Loucy (cell line): ENCODE data around the gene GRID1.

Experiments used
- H2AFZ ChIP-seq: fragments of 200-600 bp; sonication (generic); 2 replicates; pipeline ENCODE4 v1.6.0; 2016; ENCODE audit warnings: antibody characterized with exemption, mild to moderate bottlenecking, low read length, moderate library complexity
- H3F3A ChIP-seq: fragments of 200-600 bp; 2 replicates; pipeline ENCODE4 v1.6.0; 2016; ENCODE audit warnings: antibody characterized with exemption, low read depth, mild to moderate bottlenecking
- H3K27me3 ChIP-seq: fragments of 200-600 bp; sonication (generic); 2 replicates; pipeline ENCODE4 v1.6.1; 2014; ENCODE audit warnings: low read length, mild to moderate bottlenecking; ENCODE audit not compliant: insufficient read depth, poor library complexity, severe bottlenecking
- H3K36me3 ChIP-seq: fragments of 200-600 bp; sonication (generic); 2 replicates; pipeline ENCODE4 v1.6.1; 2016; ENCODE audit warnings: low read length; ENCODE audit not compliant: insufficient read depth
- H3K4me1 ChIP-seq: fragments of 200-600 bp; sonication (generic); 2 replicates; pipeline ENCODE4 v1.5.1; 2014; ENCODE audit warnings: low read length, mild to moderate bottlenecking; ENCODE audit not compliant: insufficient read depth, poor library complexity, severe bottlenecking
- H3K4me2 ChIP-seq: fragments of 200-600 bp; sonication (generic); 2 replicates; pipeline ENCODE4 v1.6.0; 2014; ENCODE audit warnings: antibody characterized with exemption, low read length, low read depth, mild to moderate bottlenecking; ENCODE audit not compliant: poor library complexity, severe bottlenecking
- H3K4me3 ChIP-seq: fragments of 200-600 bp; sonication (generic); 2 replicates; pipeline ENCODE4 v1.5.1; 2014; ENCODE audit warnings: low read length, mild to moderate bottlenecking, mixed read lengths; ENCODE audit not compliant: poor library complexity, severe bottlenecking
- H3K79me2 ChIP-seq: fragments of 200-600 bp; sonication (generic); 2 replicates; pipeline ENCODE4 v1.6.1; 2014; ENCODE audit warnings: low read length; ENCODE audit not compliant: insufficient read depth
- H3K9ac ChIP-seq: fragments of 200-600 bp; sonication (generic); 2 replicates; pipeline ENCODE4 v1.6.0; 2014; ENCODE audit warnings: mild to moderate bottlenecking, low read depth, low read length, moderate library complexity; ENCODE audit not compliant: poor library complexity, severe bottlenecking
- H3K9me2 ChIP-seq: fragments of 200-600 bp; sonication (generic); replicated peaks from 2 replicates; pipeline ENCODE4 v1.6.1; 2016; ENCODE audit warnings: low read depth, low read length, mixed read lengths
- H3K9me3 ChIP-seq: fragments of 200-600 bp; sonication (generic); 2 replicates; pipeline ENCODE4 v1.6.1; 2014; ENCODE audit warnings: mild to moderate bottlenecking, antibody characterized with exemption, low read length, low read depth; ENCODE audit not compliant: insufficient read depth
- H4K20me1 ChIP-seq: fragments of 200-600 bp; sonication (generic); 2 replicates; pipeline ENCODE4 v1.6.0; 2014; ENCODE audit warnings: antibody characterized with exemption, low read length, mild to moderate bottlenecking; ENCODE audit not compliant: insufficient read depth, poor library complexity, severe bottlenecking
- CTCF ChIP-seq: fragments of 200-600 bp; sonication (generic); conservative IDR thresholded peaks from 2 replicates; pipeline ENCODE4 v1.5.1; 2014; ENCODE audit warnings: mild to moderate bottlenecking, antibody characterized with exemption, low read length
- EZH2phosphoT487 ChIP-seq: fragments of 200-600 bp; IDR thresholded peaks from 2 replicates; pipeline ENCODE4 v1.6.1; 2018; ENCODE audit warnings: antibody characterized with exemption, mild to moderate bottlenecking, moderate library complexity, borderline replicate concordance

GRID1 gene

GRCh38 chr10:86366033-86366901 lies at the start of gene GRID1:
GRID1 (minus strand) TSS chr10:86366795.
- Histone ChIP-seq H3K9ac (no peak within 1 kb of the TSS), H2AFZ (no peak within 1 kb of the TSS), H3K4me2 (no peak within 1 kb of the TSS), H3K36me3 (no peaks in the 10 kb centered on the region), H3K9me2 (no peaks in the 10 kb centered on the region), H3K9me3 (no peaks in the 10 kb centered on the region), H3K4me1 (no peaks in the 10 kb centered on the region), H3K79me2 (no peaks in the 10 kb centered on the region), H4K20me1 (no peaks in the 10 kb centered on the region), H3K27me3 (no peaks in the 10 kb centered on the region), H3F3A (no peaks in the 10 kb centered on the region), H3K4me3 (no peak within 1 kb of the TSS)
- TF ChIP-seq EZH2phosphoT487, result no peak
- no peak for TF ChIP-seq CTCF

- Histone ChIP-seq H3F3A (peaks cover 13% of the 10 kb centered on the region), H3K36me3 (no peaks in the 10 kb centered on the region), H3K9me2 (no peaks in the 10 kb centered on the region), H3K4me1 (peaks cover 44% of the 10 kb centered on the region), H3K4me3 (no peak overlapping the region), H3K9me3 (no peaks in the 10 kb centered on the region), H3K9ac (no peak overlapping the region), H3K4me2 (no peak overlapping the region), H3K79me2 (no peaks in the 10 kb centered on the region), H2AFZ (no peak overlapping the region), H3K27me3 (no peaks in the 10 kb centered on the region), H4K20me1 (no peaks in the 10 kb centered on the region)
- no peak for TF ChIP-seq CTCF
- TF ChIP-seq EZH2phosphoT487, result no peak
These were observed 49.0 kb upstream of the GRID1 start for GRCh38 chr10:86415583-86415982.

- no peak overlapping the region for H3K9ac ChIP-seq
- H3K79me2 ChIP-seq, result no peaks in the 10 kb centered on the region
- no peaks in the 10 kb centered on the region for H3K36me3 ChIP-seq
- H3K4me1 ChIP-seq, result peaks cover 45% of the 10 kb centered on the region
- no peak overlapping the region for H2AFZ ChIP-seq
- no peak overlapping the region for H3K4me3 ChIP-seq
- H3K4me2 ChIP-seq, result no peak overlapping the region
- TF ChIP-seq CTCF (no peak), EZH2phosphoT487 (no peak)
- H3K9me2 ChIP-seq, result no peaks in the 10 kb centered on the region
- no peaks in the 10 kb centered on the region for H3K9me3 ChIP-seq
- no peaks in the 10 kb centered on the region for H4K20me1 ChIP-seq
- H3K27me3 ChIP-seq, result no peaks in the 10 kb centered on the region
- peaks cover 13% of the 10 kb centered on the region for H3F3A ChIP-seq
These were observed 48.5 kb upstream of the GRID1 start for GRCh38 chr10:86415116-86415515.
